ENCODE data around the gene CHDH. TPM values are rescaled to one million over a fixed set of nuclear protein-coding genes. Genes with fewer than 3 reads are reported as not detected.

Gene CHDH
- total and polyA plus RNA-seq, 2 experiments from 2014 or later: 2.3 to 6.6 TPM

DNA sequence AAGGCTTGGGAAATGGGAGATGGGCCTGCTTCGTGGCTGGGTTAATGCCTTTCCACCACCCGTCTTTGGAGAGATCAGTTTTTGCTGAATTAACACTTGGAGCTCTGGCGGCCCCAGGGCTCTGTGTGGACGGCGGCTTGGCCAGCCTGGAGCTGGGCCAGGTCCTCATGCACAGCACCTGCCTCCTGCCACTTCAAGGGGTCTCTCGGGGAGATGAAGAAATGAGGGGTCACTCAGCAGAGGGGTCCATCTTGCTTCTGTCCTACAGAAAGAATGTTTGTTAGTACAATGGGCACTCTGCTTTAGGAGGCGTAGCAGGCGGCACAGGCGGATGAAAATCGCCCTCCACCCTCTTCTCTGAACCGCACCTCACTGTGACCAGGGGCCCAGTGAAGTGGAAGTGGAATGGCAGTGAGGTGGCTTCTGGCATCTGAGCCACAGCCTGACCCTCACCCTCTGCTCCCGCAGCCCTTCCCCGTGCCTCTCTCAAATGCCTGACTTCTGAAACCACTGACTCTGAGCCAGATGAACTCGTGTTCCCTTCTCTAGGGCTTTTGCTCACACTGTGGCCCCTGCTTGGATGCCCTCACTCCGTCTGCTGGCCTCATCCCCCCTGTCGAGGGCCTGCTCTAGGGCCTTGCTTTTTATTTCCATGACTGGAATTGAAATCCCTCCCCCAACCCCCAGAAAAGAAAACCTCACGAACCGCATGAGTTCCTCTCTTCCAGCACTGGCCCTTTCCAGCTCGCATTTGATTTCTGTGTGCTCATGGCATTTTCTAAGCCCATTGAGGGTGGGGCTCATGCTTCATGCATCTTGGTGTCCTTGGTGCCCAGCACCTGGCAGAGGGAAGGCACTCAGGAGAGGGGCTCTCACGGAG lies 42.2 kb downstream of the CHDH start:
- ATAC-seq (no peak; the same call in 2 of the 3 replicates), DNase-seq (ENCODE audit: low spot score) (no peak)
- Mint-ChIP-seq H3K4me1 (peaks cover 16% of the 10 kb centered on the region), H3K4me3 (no peak overlapping the region), H3K9me3 (no peaks in the 10 kb centered on the region), H3K27me3 (ENCODE audit: insufficient read depth, low read depth, poor library complexity) (peaks cover 7% of the 10 kb centered on the region), H3K36me3 (ENCODE audit: low read depth) (no peaks in the 10 kb centered on the region), H3K27ac (no peak overlapping the region)
- TF ChIP-seq, protein P1, sequence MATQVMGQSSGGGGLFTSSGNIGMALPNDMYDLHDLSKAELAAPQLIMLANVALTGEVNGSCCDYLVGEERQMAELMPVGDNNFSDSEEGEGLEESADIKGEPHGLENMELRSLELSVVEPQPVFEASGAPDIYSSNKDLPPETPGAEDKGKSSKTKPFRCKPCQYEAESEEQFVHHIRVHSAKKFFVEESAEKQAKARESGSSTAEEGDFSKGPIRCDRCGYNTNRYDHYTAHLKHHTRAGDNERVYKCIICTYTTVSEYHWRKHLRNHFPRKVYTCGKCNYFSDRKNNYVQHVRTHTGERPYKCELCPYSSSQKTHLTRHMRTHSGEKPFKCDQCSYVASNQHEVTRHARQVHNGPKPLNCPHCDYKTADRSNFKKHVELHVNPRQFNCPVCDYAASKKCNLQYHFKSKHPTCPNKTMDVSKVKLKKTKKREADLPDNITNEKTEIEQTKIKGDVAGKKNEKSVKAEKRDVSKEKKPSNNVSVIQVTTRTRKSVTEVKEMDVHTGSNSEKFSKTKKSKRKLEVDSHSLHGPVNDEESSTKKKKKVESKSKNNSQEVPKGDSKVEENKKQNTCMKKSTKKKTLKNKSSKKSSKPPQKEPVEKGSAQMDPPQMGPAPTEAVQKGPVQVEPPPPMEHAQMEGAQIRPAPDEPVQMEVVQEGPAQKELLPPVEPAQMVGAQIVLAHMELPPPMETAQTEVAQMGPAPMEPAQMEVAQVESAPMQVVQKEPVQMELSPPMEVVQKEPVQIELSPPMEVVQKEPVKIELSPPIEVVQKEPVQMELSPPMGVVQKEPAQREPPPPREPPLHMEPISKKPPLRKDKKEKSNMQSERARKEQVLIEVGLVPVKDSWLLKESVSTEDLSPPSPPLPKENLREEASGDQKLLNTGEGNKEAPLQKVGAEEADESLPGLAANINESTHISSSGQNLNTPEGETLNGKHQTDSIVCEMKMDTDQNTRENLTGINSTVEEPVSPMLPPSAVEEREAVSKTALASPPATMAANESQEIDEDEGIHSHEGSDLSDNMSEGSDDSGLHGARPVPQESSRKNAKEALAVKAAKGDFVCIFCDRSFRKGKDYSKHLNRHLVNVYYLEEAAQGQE (IDR thresholded peaks at IDR 0.05; ENCODE audit: unreplicated experiment): no peak
- TF ChIP-seq ZNF114 (CRISPR knock-in tag; IDR thresholded peaks at IDR 0.05) (no peak), JUNB (IDR thresholded peaks at IDR 0.05; ENCODE audit: unreplicated experiment) (no peak), NANOG (IDR thresholded peaks at IDR 0.05; ENCODE audit: borderline replicate concordance) (no peak), POLR2AphosphoS5 (IDR thresholded peaks at IDR 0.05; ENCODE audit: low read depth) (no peak), EZH2phosphoT487 (IDR thresholded peaks at IDR 0.05; ENCODE audit: unreplicated experiment) (no peak)
- Histone ChIP-seq H3K27ac (ENCODE audit: low read depth) (no peak overlapping the region), H3K4me3 (no peak overlapping the region), H3F3A (replicated peaks; ENCODE audit: low read depth) (no peaks in the 10 kb centered on the region), H3K4me2 (no peak overlapping the region), H3K27me3 (ENCODE audit: insufficient read depth) (no peaks in the 10 kb centered on the region), H2AFZ (no peak overlapping the region), H3K79me2 (replicated peaks; ENCODE audit: insufficient read depth) (no peaks in the 10 kb centered on the region), H3K9me2 (ENCODE audit: insufficient read depth) (no peaks in the 10 kb centered on the region), H4K20me1 (replicated peaks; ENCODE audit: insufficient read depth) (no peaks in the 10 kb centered on the region), H3K36me3 (ENCODE audit: insufficient read depth) (no peaks in the 10 kb centered on the region), H3K4me1 (ENCODE audit: insufficient read depth) (no peaks in the 10 kb centered on the region)

GRCh38 chr3:53803124-53803815 lies 42.9 kb downstream of the CHDH start:
- Histone ChIP-seq H3K27ac (ENCODE audit: low read depth) (no peak overlapping the region), H4K20me1 (replicated peaks; ENCODE audit: insufficient read depth) (no peaks in the 10 kb centered on the region), H3K79me2 (replicated peaks; ENCODE audit: insufficient read depth) (no peaks in the 10 kb centered on the region), H3K4me2 (no peak overlapping the region), H3K27me3 (ENCODE audit: insufficient read depth) (no peaks in the 10 kb centered on the region), H3K9me2 (ENCODE audit: insufficient read depth) (no peaks in the 10 kb centered on the region), H2AFZ (no peak overlapping the region), H3F3A (replicated peaks; ENCODE audit: low read depth) (no peaks in the 10 kb centered on the region), H3K4me3 (no peak overlapping the region), H3K4me1 (ENCODE audit: insufficient read depth) (no peaks in the 10 kb centered on the region), H3K36me3 (ENCODE audit: insufficient read depth) (no peaks in the 10 kb centered on the region)
- Mint-ChIP-seq H3K9me3 (no peaks in the 10 kb centered on the region), H3K27ac (no peak overlapping the region), H3K4me1 (peaks cover 16% of the 10 kb centered on the region), H3K36me3 (ENCODE audit: low read depth) (no peaks in the 10 kb centered on the region), H3K4me3 (no peak overlapping the region), H3K27me3 (ENCODE audit: insufficient read depth, low read depth, poor library complexity) (peaks cover 7% of the 10 kb centered on the region)
- TF ChIP-seq EZH2 (IDR thresholded peaks at IDR 0.05; ENCODE audit: low read depth, unreplicated experiment): no peak
- no peak for TF ChIP-seq POLR2AphosphoS5 (IDR thresholded peaks at IDR 0.05; ENCODE audit: low read depth)
- no peak for TF ChIP-seq ETS1 (IDR thresholded peaks at IDR 0.05)
- no peak for TF ChIP-seq JUNB (IDR thresholded peaks at IDR 0.05; ENCODE audit: unreplicated experiment)
- TF ChIP-seq CTCF (conservative IDR thresholded peaks at IDR 0.05; ENCODE audit: low read depth in 2 of 2): no peak
- no peak for TF ChIP-seq STAT1 (IDR thresholded peaks at IDR 0.05; ENCODE audit: unreplicated experiment)
- TF ChIP-seq ZNF114 (CRISPR knock-in tag; IDR thresholded peaks at IDR 0.05): no peak
- TF ChIP-seq ZNF331 (CRISPR knock-in tag; IDR thresholded peaks at IDR 0.05; ENCODE audit: low read depth): no peak
- peak; percentile 21 for DNase-seq (ENCODE audit: low spot score)
- peak; percentile 50 for ATAC-seq
